ACC112 (cell line): ENCODE results near the gene AGGF1.
"Not testable (repeated sequence)": the region's sequence is repeated elsewhere in the genome, so short reads cannot be mapped to it uniquely, and the experiment has no call there.

Experiments used
- H2AFZ ChIP-seq: fragments of 200-600 bp; sonication (generic); one replicate; pipeline ENCODE4 v1.6.0; 2017; ENCODE audit warnings: antibody characterized with exemption, low read length; ENCODE audit not compliant: unreplicated experiment
- H3K27ac ChIP-seq: fragments of 200-600 bp; sonication (generic); 2 replicates; pipeline ENCODE4 v1.5.1; 2014; ENCODE audit warnings: low read depth, mild to moderate bottlenecking, antibody characterized with exemption, low read length, moderate library complexity
- H3K27me3 ChIP-seq: fragments of 200-600 bp; sonication (generic); 2 replicates; pipeline ENCODE4 v1.6.1; 2014; ENCODE audit warnings: mild to moderate bottlenecking, antibody characterized with exemption, low read length, moderate library complexity, mixed read lengths; ENCODE audit not compliant: insufficient read depth
- H3K36me3 ChIP-seq: fragments of 200-600 bp; sonication (generic); 2 replicates; pipeline ENCODE4 v1.6.1; 2016; ENCODE audit warnings: mild to moderate bottlenecking, antibody characterized with exemption, low read length, moderate library complexity, mixed read lengths; ENCODE audit not compliant: insufficient read depth
- H3K4me1 ChIP-seq: fragments of 200-600 bp; sonication (generic); one replicate; pipeline ENCODE4 v1.6.1; 2016; ENCODE audit warnings: low read length, mixed read lengths; ENCODE audit not compliant: insufficient read depth, unreplicated experiment, control insufficient read depth
- H3K4me3 ChIP-seq: fragments of 200-600 bp; sonication (generic); 2 replicates; pipeline ENCODE4 v1.5.1; 2014; ENCODE audit warnings: mild to moderate bottlenecking, low read depth, low read length
- H3K79me2 ChIP-seq: fragments of 200-600 bp; sonication (generic); one replicate; pipeline ENCODE4 v1.6.0; 2016; ENCODE audit warnings: low read length; ENCODE audit not compliant: control insufficient read depth, unreplicated experiment, insufficient read depth

AGGF1 gene

GRCh38 chr5:77030097-77031071, at the start of gene AGGF1:
Gene AGGF1 (plus strand): TSS chr5:77030404. CDS start chr5:77030767, 363 bp downstream.
- Histone ChIP-seq H3K4me1 (peaks cover 9% of the 10 kb centered on the region), H2AFZ (peak within 1 kb of the TSS; percentile 60), H3K27ac (peak within 1 kb of the TSS; percentile 29), H3K4me3 (peak within 1 kb of the TSS; percentile 84), H3K27me3 (no peaks in the 10 kb centered on the region), H3K79me2 (peaks cover 22% of the 10 kb centered on the region), H3K36me3 (no peaks in the 10 kb centered on the region)

- no peak overlapping the region for H3K27ac ChIP-seq
- no peak overlapping the region for H2AFZ ChIP-seq
- H3K36me3 ChIP-seq: no peaks in the 10 kb centered on the region
- H3K27me3 ChIP-seq: no peaks in the 10 kb centered on the region
- H3K4me1 ChIP-seq: no peaks in the 10 kb centered on the region
- no peaks in the 10 kb centered on the region for H3K79me2 ChIP-seq
- H3K4me3 ChIP-seq: no peak overlapping the region
Measured at GRCh38 chr5:76980518-76981144, 49.6 kb upstream of the AGGF1 start.

- Histone ChIP-seq H3K36me3 (no peaks in the 10 kb centered on the region), H3K79me2 (no peaks in the 10 kb centered on the region), H2AFZ (no peak overlapping the region)
Measured at GRCh38 chr5:76982450-76982849, 47.8 kb upstream of the AGGF1 start.

GRCh38 chr5:76983468-76983867, 46.7 kb upstream of the AGGF1 start:
- no peaks in the 10 kb centered on the region for H3K27me3 ChIP-seq
- no peaks in the 10 kb centered on the region for H3K36me3 ChIP-seq
- H3K79me2 ChIP-seq: no peaks in the 10 kb centered on the region
- H3K27ac ChIP-seq: no peak overlapping the region
- no peaks in the 10 kb centered on the region for H3K4me1 ChIP-seq
- H3K4me3 ChIP-seq: no peak overlapping the region
- no peak overlapping the region for H2AFZ ChIP-seq

More at GRCh38 chr5:76982450-76982849, 47.8 kb upstream of the AGGF1 start:
- Histone ChIP-seq H3K27ac (no peak overlapping the region), H3K4me1 (no peaks in the 10 kb centered on the region), H3K27me3 (no peaks in the 10 kb centered on the region), H3K4me3 (no peak overlapping the region)

GRCh38 chr5:76986825-76987526, 43.2 kb upstream of the AGGF1 start:
- Histone ChIP-seq H3K36me3 (no peaks in the 10 kb centered on the region), H3K79me2 (no peaks in the 10 kb centered on the region), H3K4me1 (no peaks in the 10 kb centered on the region), H3K27me3 (no peaks in the 10 kb centered on the region), H3K4me3 (no peak overlapping the region), H3K27ac (no peak overlapping the region), H2AFZ (no peak overlapping the region)

- Histone ChIP-seq H3K4me3 (no peak overlapping the region), H3K4me1 (no peaks in the 10 kb centered on the region), H3K79me2 (no peaks in the 10 kb centered on the region), H3K27me3 (peaks cover 5% of the 10 kb centered on the region; the same call in 1 of the 2 replicates), H2AFZ (no peak overlapping the region), H3K27ac (no peak overlapping the region), H3K36me3 (no peaks in the 10 kb centered on the region)
Measured at GRCh38 chr5:76990899-76991459, 39.2 kb upstream of the AGGF1 start.

GRCh38 chr5:76993436-76993835, 36.8 kb upstream of the AGGF1 start:
- not testable (repeated sequence) for H2AFZ ChIP-seq, H3K79me2 ChIP-seq, H3K27ac ChIP-seq, H3K4me1 ChIP-seq, H3K36me3 ChIP-seq, H3K4me3 ChIP-seq
- H3K27me3 ChIP-seq: peaks cover 16% of the 10 kb centered on the region; the same call in 1 of the 2 replicates

GRCh38 chr5:76994337-76994736, 35.9 kb upstream of the AGGF1 start:
- no peak overlapping the region for H2AFZ ChIP-seq
- no peak overlapping the region for H3K4me3 ChIP-seq
- H3K36me3 ChIP-seq: no peaks in the 10 kb centered on the region

GRCh38 chr5:76998251-76998650, 32.0 kb upstream of the AGGF1 start:
- H3K27me3 ChIP-seq: peaks cover 16% of the 10 kb centered on the region
- not testable (repeated sequence) for H3K27ac ChIP-seq, H2AFZ ChIP-seq, H3K79me2 ChIP-seq, H3K4me3 ChIP-seq, H3K36me3 ChIP-seq, H3K4me1 ChIP-seq

More at GRCh38 chr5:76994337-76994736, 35.9 kb upstream of the AGGF1 start:
- H3K27ac ChIP-seq: no peak overlapping the region
- H3K79me2 ChIP-seq: no peaks in the 10 kb centered on the region
- peaks cover 16% of the 10 kb centered on the region; the same call in 1 of the 2 replicates for H3K27me3 ChIP-seq
- H3K4me1 ChIP-seq: peaks cover 2% of the 10 kb centered on the region

GRCh38 chr5:76999451-76999850, 30.8 kb upstream of the AGGF1 start:
- Histone ChIP-seq H3K36me3 (no peaks in the 10 kb centered on the region), H2AFZ (no peak overlapping the region), H3K4me3 (no peak overlapping the region)

More at GRCh38 chr5:76999451-76999850, 30.8 kb upstream of the AGGF1 start:
- Histone ChIP-seq H3K4me1 (peaks cover 3% of the 10 kb centered on the region), H3K79me2 (no peaks in the 10 kb centered on the region), H3K27ac (no peak overlapping the region), H3K27me3 (peaks cover 19% of the 10 kb centered on the region)
